Fibroblast of lung (primary cell): Measurements from ENCODE around the gene JPH2.

Source experiments
- CTCF ChIP-seq, 2 donors: IDR thresholded peaks in 1 of 2; conservative IDR thresholded peaks in 1 of 2; 1 replicate in 1 of 2; 2 replicates in 1 of 2; pipeline ENCODE4 v1.5.1; 2011 to 2012; ENCODE audit warnings: low read length in 2 of 2, control low read depth in 1 of 2, inconsistent platforms in 1 of 2, low read depth in 1 of 2, mild to moderate bottlenecking in 1 of 2
- EZH2 ChIP-seq: IDR thresholded peaks from 2 replicates; pipeline ENCODE4 v1.5.1; 2012; ENCODE audit warnings: low read length, control low read depth, mild to moderate bottlenecking; ENCODE audit errors: missing control alignments

DNA sequence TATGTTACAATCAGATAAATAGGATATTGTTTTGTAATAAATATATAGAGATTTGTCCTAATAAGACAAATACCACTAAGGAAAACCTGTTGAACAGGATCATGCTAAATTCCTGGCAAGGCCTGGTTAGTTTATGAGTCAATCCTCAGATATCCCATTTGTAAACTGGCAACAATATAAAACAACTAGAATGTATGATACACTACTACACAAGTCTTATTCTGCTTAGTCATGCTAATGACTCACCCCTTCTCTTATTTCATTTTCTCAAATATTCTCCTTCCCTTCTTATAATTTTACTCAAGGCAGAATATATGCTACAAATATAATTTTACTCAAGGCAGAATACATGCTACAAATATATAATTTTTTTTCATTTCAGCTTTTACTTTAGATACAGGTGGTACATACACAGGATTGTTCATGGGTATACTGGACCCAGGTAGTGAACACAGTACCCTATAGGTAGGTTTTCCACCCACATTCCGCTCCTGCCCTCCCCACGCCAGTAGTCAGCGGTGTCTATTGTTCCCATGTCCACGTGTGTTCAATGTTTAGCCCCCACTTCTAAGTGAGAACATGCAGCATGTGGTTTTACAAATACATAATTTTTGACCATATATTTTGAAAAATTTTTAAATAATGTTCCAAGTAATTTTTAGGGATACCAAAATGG lies 17.3 kb upstream of the JPH2 start:
- TF ChIP-seq CTCF (conservative IDR thresholded peaks at IDR 0.05 in 1 of 2, IDR thresholded peaks at IDR 0.05 in 1 of 2; ENCODE audit: low read depth in 1 of 2, low read length in 2 of 2) (no peak), EZH2 (no peak)
